Stimulated activated naive B cell treated with anti-CD40 and anti-IgM and Interleukin-4, amounts not matched to agents 10 μg/mL and 1 μg/mL and 100 μg/mL, for 72 hours (primary cell): ENCODE measurements around the gene TMCC2.

ENCODE experiments used
- ATAC-seq, 2 donors: fragments of 150-1000 bp; cut with Tn5 transposase; replicated peaks; 2 replicates each; pipeline ENCODE4 v1.10.0; 2021; ENCODE audit warnings: moderate library complexity in 1 of 2
- DNase-seq: peaks from one replicate; pipeline ENCODE4 v3.0.0; 2021
- H3K27ac Mint-ChIP-seq: one replicate; pipeline ENCODE4 v1.8.0; 2022; ENCODE audit warnings: mild to moderate bottlenecking, mixed read lengths
- H3K27me3 Mint-ChIP-seq, 2 donors: one replicate each; pipeline ENCODE4 v1.8.0; 2022; ENCODE audit warnings: mixed read lengths in 2 of 2
- H3K36me3 Mint-ChIP-seq, 2 donors: one replicate each; pipeline ENCODE4 v1.8.0; 2022; ENCODE audit warnings: mixed read lengths in 2 of 2, mild to moderate bottlenecking in 1 of 2
- H3K4me1 Mint-ChIP-seq, 2 donors: one replicate each; pipeline ENCODE4 v1.8.0; 2022; ENCODE audit warnings: mixed read lengths in 2 of 2, mild to moderate bottlenecking in 1 of 2
- H3K4me3 Mint-ChIP-seq, 2 donors: one replicate each; pipeline ENCODE4 v1.8.0; 2022; ENCODE audit warnings: mild to moderate bottlenecking in 2 of 2, mixed read lengths in 2 of 2, moderate library complexity in 1 of 2
- H3K9me3 Mint-ChIP-seq, 2 donors: one replicate each; pipeline ENCODE4 v1.8.0; 2022; ENCODE audit warnings: mixed read lengths in 2 of 2, mild to moderate bottlenecking in 1 of 2

Gene TMCC2

GRCh38 chr1:205199931-205200299 lies 27.8 kb upstream of the TMCC2 start:
- H3K4me1 Mint-ChIP-seq = peaks cover 29 to 50% of the 10 kb centered on the region in 2 donors
- ATAC-seq = no peak

GRCh38 chr1:205204552-205204951 lies 23.2 kb upstream of the TMCC2 start:
- no peaks in the 10 kb centered on the region for H3K36me3 Mint-ChIP-seq
- ATAC-seq (no peak), DNase-seq (no peak)
- no peak overlapping the region for H3K27ac Mint-ChIP-seq
- H3K4me3 Mint-ChIP-seq = no peak overlapping the region
- H3K27me3 Mint-ChIP-seq = no peaks in the 10 kb centered on the region
- no peaks in the 10 kb centered on the region for H3K9me3 Mint-ChIP-seq
- peaks cover 20 to 43% of the 10 kb centered on the region in 2 donors for H3K4me1 Mint-ChIP-seq

More at GRCh38 chr1:205199931-205200299, 27.8 kb upstream of the TMCC2 start:
- H3K4me3 Mint-ChIP-seq = no peak overlapping the region
- H3K9me3 Mint-ChIP-seq = no peaks in the 10 kb centered on the region
- H3K36me3 Mint-ChIP-seq = peaks cover 2 to 18% of the 10 kb centered on the region in 2 donors
- no peak for DNase-seq
- H3K27me3 Mint-ChIP-seq = no peaks in the 10 kb centered on the region
- peak overlapping the region; percentile 81 for H3K27ac Mint-ChIP-seq

- no peaks in the 10 kb centered on the region for H3K27me3 Mint-ChIP-seq
- DNase-seq (no peak), ATAC-seq (no peak)
- H3K27ac Mint-ChIP-seq = no peak overlapping the region
- no peak overlapping the region for H3K4me3 Mint-ChIP-seq
- H3K4me1 Mint-ChIP-seq = peaks cover 15 to 41% of the 10 kb centered on the region in 2 donors
- no peaks in the 10 kb centered on the region for H3K9me3 Mint-ChIP-seq
- no peaks in the 10 kb centered on the region for H3K36me3 Mint-ChIP-seq
These were observed 22.7 kb upstream of the TMCC2 start for GRCh38 chr1:205205055-205205454.

- H3K36me3 Mint-ChIP-seq = peaks cover 0 to 2% of the 10 kb centered on the region in 2 donors
- no peaks in the 10 kb centered on the region for H3K9me3 Mint-ChIP-seq
- no peaks in the 10 kb centered on the region for H3K27me3 Mint-ChIP-seq
- H3K4me1 Mint-ChIP-seq = peaks cover 24 to 37% of the 10 kb centered on the region in 2 donors
- ATAC-seq (no peak), DNase-seq (no peak)
- no peak overlapping the region for H3K27ac Mint-ChIP-seq
- H3K4me3 Mint-ChIP-seq = no peak overlapping the region
These were observed 18.9 kb upstream of the TMCC2 start for GRCh38 chr1:205208811-205209210.

GRCh38 chr1:205210756-205211168 lies 17.0 kb upstream of the TMCC2 start:
- Mint-ChIP-seq H3K9me3 (no peaks in the 10 kb centered on the region), H3K4me1 (peaks cover 19% of the 10 kb centered on the region in 2 donors), H3K27me3 (no peaks in the 10 kb centered on the region), H3K27ac (peak overlapping the region; percentile 99), H3K4me3 (peak overlapping the region; percentile 89 to 95), H3K36me3 (peaks cover 0 to 2% of the 10 kb centered on the region in 2 donors)
- DNase-seq (no peak), ATAC-seq (peak; percentile 19 to 22)

GRCh38 chr1:205211169-205211838 lies 16.4 kb upstream of the TMCC2 start, which contains the start of gene DSTYK:
DSTYK (minus strand) TSS chr1:205211702; CDS start chr1:205211535, 167 bp downstream.
- peaks cover 0 to 2% of the 10 kb centered on the region in 2 donors for H3K36me3 Mint-ChIP-seq
- peak within 1 kb of the TSS; percentile 89 to 95 for H3K4me3 Mint-ChIP-seq
- H3K9me3 Mint-ChIP-seq = no peaks in the 10 kb centered on the region
- ATAC-seq (peak; percentile 85 to 90), DNase-seq (peak; percentile 92)
- H3K27ac Mint-ChIP-seq = peak within 1 kb of the TSS; percentile 99
- peaks cover 19% of the 10 kb centered on the region in 2 donors for H3K4me1 Mint-ChIP-seq
- no peaks in the 10 kb centered on the region for H3K27me3 Mint-ChIP-seq

GRCh38 chr1:205211839-205212536 lies 15.8 kb upstream of the TMCC2 start:
- ATAC-seq (peak; percentile 65 to 72), DNase-seq (no peak)
- Mint-ChIP-seq H3K27ac (peak overlapping the region; percentile 99), H3K4me3 (peak overlapping the region; percentile 89 to 95), H3K9me3 (no peaks in the 10 kb centered on the region), H3K36me3 (peaks cover 0 to 2% of the 10 kb centered on the region in 2 donors), H3K4me1 (peaks cover 19% of the 10 kb centered on the region in 2 donors), H3K27me3 (no peaks in the 10 kb centered on the region)

- DNase-seq (no peak), ATAC-seq (no peak)
- H3K9me3 Mint-ChIP-seq = no peaks in the 10 kb centered on the region
- H3K27ac Mint-ChIP-seq = no peak overlapping the region
- peaks cover 13 to 19% of the 10 kb centered on the region in 2 donors for H3K4me1 Mint-ChIP-seq
- peaks cover 4 to 10% of the 10 kb centered on the region in 2 donors for H3K27me3 Mint-ChIP-seq
- H3K36me3 Mint-ChIP-seq = peaks cover 0 to 2% of the 10 kb centered on the region in 2 donors
- no peak overlapping the region for H3K4me3 Mint-ChIP-seq
These were observed 13.0 kb upstream of the TMCC2 start for GRCh38 chr1:205214756-205215155.

GRCh38 chr1:205216588-205216987 lies 11.2 kb upstream of the TMCC2 start:
- Mint-ChIP-seq H3K36me3 (no peaks in the 10 kb centered on the region), H3K27me3 (peaks cover 4 to 10% of the 10 kb centered on the region in 2 donors), H3K9me3 (no peaks in the 10 kb centered on the region), H3K4me3 (no peak overlapping the region), H3K27ac (no peak overlapping the region), H3K4me1 (peaks cover 0 to 12% of the 10 kb centered on the region in 2 donors)
- DNase-seq (no peak), ATAC-seq (no peak)

GRCh38 chr1:205217418-205217817 lies 10.3 kb upstream of the TMCC2 start:
- Mint-ChIP-seq H3K4me1 (peaks cover 0 to 5% of the 10 kb centered on the region in 2 donors), H3K9me3 (no peaks in the 10 kb centered on the region), H3K27ac (no peak overlapping the region), H3K27me3 (peaks cover 4 to 10% of the 10 kb centered on the region in 2 donors), H3K36me3 (no peaks in the 10 kb centered on the region), H3K4me3 (no peak overlapping the region)
- ATAC-seq (no peak), DNase-seq (no peak)

- Mint-ChIP-seq H3K4me1 (no peaks in the 10 kb centered on the region), H3K9me3 (no peaks in the 10 kb centered on the region), H3K27ac (no peak overlapping the region), H3K36me3 (no peaks in the 10 kb centered on the region), H3K4me3 (no peak overlapping the region), H3K27me3 (peaks cover 4 to 10% of the 10 kb centered on the region in 2 donors)
- ATAC-seq (no peak), DNase-seq (no peak)
These were observed 7.3 kb upstream of the TMCC2 start for GRCh38 chr1:205220421-205220820.

- H3K36me3 Mint-ChIP-seq = no peaks in the 10 kb centered on the region
- peaks cover 12 to 24% of the 10 kb centered on the region in 2 donors for H3K4me1 Mint-ChIP-seq
- ATAC-seq = no peak
- H3K27ac Mint-ChIP-seq = no peak overlapping the region
- H3K4me3 Mint-ChIP-seq = no peak overlapping the region
- no peaks in the 10 kb centered on the region for H3K9me3 Mint-ChIP-seq
- no peak for DNase-seq
- peaks cover 12 to 19% of the 10 kb centered on the region in 2 donors for H3K27me3 Mint-ChIP-seq
These were observed 3.0 kb upstream of the TMCC2 start for GRCh38 chr1:205224736-205225135.

GRCh38 chr1:205225901-205226765 lies 1.6 kb upstream of the TMCC2 start:
- ATAC-seq (no peak), DNase-seq (no peak)
- no peaks in the 10 kb centered on the region for H3K36me3 Mint-ChIP-seq
- no peak overlapping the region for H3K4me3 Mint-ChIP-seq
- H3K27ac Mint-ChIP-seq = no peak overlapping the region
- peaks cover 22 to 33% of the 10 kb centered on the region in 2 donors for H3K4me1 Mint-ChIP-seq
- H3K9me3 Mint-ChIP-seq = no peaks in the 10 kb centered on the region
- peaks cover 12 to 19% of the 10 kb centered on the region in 2 donors for H3K27me3 Mint-ChIP-seq
